Bone marrow (tissue), 2 donors: ENCODE results near the gene RICTOR.
"Not testable (repeated sequence)": the region's sequence is repeated elsewhere in the genome, so short reads cannot be mapped to it uniquely, and the experiment has no call there.

ENCODE experiments used
- DNase-seq, 2 donors: peaks; one replicate each; lab custom pipeline; 2025; lab: John Stamatoyannopoulos, UW

Gene RICTOR

GRCh38 chr5:39058178-39058921 lies 15.8 kb downstream of the RICTOR start:
- no peak for DNase-seq

DNA sequence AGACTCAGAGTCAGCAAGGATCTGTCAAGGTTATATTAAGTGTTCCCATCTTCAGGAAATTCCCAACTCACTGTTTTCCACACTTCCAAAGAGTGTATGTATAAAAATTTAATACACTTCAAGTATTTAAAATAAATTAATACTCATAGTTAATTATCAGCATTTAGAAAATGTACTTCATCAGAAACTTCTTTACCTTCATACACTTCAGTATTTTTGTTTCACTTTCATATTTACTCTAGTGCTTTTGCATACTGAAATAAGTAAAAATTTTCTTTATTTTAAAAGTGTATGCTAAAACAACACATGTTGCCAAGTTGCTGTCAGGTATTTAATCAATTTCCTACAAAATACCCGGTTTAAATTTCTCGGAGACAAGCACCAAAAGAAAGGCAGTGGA lies 16.5 kb downstream of the RICTOR start:
- no peak for DNase-seq

DNA sequence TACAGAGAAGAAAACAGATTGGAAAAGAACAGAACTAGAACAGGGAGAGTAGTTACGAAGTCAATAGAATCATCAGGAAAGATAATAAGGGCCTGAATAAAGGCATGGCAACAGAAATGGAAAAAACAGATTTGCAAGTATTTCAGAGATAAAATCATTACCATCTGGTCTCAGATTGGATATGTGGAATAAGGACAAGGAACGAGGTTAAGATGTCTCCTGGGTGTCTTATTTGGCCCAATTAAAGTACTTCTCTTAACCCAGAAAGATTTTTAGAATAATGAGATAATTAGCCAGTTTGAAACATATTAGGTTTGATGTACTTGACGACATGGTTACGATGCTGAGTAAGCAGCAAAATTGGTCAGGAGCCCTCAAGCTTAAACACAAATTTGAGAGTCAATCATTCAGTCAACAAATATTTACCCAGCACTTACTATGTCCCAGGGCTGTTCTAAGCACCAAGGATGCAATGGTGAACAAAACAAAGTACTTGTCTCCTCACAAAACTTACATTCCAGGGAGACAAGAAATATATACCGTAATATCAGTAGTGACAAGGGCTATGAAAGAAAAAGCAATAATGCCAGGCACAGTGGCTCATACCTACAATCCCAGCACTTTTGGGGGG lies 18.3 kb downstream of the RICTOR start:
- DNase-seq = no peak

GRCh38 chr5:39055027-39055767 lies 19.0 kb downstream of the RICTOR start:
- no peak for DNase-seq

DNA sequence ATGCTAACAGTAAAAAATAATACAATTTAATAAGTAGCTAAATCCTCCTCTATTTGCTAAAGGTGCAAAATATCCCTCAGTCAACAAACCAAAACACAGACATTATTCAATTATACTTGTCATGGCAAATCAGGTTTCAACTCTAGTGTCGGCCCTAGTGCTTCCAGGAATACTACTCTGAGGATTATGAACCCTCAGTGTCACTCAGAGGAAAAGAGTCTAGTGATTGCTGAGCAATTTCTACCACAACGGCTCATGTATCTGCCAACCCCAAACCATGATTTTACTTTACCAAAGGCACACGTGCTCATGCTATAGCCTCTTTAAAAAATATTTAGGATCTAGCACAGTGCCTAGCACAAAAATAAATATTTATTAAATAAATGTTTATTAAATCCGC lies 21.0 kb downstream of the RICTOR start:
- no peak for DNase-seq

DNA sequence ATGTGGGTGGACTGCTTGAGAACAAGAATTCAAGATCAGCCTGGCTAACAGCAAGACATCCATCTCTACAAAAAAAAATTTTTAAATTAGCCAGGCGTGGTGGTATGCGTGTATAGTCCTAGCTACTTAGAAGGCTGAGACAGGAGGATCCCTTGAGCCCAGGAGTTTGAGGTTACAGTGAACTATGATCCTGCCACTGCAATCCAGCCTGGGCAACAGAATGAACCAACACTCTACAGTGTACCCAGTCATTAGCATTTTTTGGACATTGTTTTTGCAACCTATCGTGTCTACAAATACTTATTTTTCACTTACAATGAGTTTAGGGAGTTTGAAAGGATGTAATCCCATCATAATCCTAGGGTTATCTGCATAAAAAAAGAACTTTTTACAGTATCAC lies 22.1 kb downstream of the RICTOR start:
- DNase-seq = no peak

GRCh38 chr5:39049315-39049714 lies 24.9 kb downstream of the RICTOR start:
- no peak for DNase-seq

DNA sequence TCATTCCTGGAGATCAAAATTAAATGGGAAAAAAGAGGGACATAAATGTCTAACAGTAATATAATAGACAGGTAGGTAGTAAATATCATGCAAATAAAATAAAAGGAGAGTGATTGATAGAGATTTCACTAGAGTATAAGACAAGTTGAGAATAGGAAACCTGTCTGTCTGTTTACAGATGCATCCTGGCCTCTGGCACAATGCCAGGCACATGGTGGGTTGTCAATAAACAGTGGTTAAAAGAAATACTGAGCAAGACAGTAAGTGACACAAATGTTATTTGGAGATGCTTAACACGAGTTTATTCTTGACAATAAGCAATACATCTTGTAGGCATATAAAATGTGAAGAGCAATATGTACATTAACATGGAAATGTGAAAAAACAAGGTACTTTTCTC lies 33.3 kb downstream of the RICTOR start:
- DNase-seq = no peak

- DNase-seq = not testable (repeated sequence)
Measured at GRCh38 chr5:39034493-39034892, 39.7 kb downstream of the RICTOR start.

- DNase-seq = no peak
Measured at GRCh38 chr5:39031041-39031440, 43.2 kb downstream of the RICTOR start.

- no peak for DNase-seq
Measured at GRCh38 chr5:39025456-39025855, 48.7 kb downstream of the RICTOR start.

- DNase-seq = no peak
Measured at GRCh38 chr5:39024884-39025283, 49.3 kb downstream of the RICTOR start.

DNA sequence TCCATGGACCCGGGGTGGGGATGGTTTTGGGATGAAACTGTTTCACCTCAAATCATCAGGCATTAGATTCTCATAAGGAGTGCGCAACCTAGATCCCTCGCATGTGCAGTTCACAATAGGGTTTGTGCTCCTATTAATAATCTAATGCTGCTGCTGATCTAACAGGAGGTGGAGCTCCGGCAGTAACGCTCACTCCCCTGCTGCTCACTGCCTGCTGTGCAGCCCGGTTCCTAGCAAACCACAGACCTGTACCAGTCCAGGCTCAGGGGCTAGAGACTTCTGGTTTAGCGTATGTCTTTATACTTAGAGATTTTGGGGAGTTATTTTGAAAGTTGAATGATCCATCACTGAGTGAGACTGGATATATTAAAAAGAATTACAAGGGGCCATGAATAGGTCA lies 50.2 kb downstream of the RICTOR start:
- DNase-seq = no peak

GRCh38 chr5:39023121-39023520 lies 51.1 kb downstream of the RICTOR start:
- DNase-seq = no peak

DNA sequence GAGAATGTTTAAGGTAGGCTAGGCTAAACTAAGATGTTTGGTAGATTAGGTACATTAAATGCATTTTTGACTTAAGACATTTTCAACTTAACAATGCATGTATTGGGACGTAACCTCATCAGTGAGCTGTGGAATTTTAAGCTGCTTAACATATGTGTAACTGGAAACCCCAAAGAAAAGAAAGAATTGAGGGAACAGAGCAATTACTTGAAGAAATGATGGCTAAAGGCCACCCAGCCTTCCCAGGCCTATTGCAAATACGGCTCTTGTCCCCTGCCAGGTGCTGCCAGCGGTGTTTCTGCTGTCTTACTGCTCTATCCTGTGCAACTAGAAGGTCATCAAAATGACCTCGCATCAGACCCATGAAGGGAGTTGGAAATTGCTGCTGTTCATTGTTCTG lies 52.0 kb downstream of the RICTOR start:
- no peak for DNase-seq

- no peak for DNase-seq
Measured at GRCh38 chr5:39021413-39021812, 52.8 kb downstream of the RICTOR start.

GRCh38 chr5:39020458-39020857 lies 53.7 kb downstream of the RICTOR start:
- DNase-seq = no peak

GRCh38 chr5:39019254-39019653 lies 54.9 kb downstream of the RICTOR start:
- DNase-seq = no peak

DNA sequence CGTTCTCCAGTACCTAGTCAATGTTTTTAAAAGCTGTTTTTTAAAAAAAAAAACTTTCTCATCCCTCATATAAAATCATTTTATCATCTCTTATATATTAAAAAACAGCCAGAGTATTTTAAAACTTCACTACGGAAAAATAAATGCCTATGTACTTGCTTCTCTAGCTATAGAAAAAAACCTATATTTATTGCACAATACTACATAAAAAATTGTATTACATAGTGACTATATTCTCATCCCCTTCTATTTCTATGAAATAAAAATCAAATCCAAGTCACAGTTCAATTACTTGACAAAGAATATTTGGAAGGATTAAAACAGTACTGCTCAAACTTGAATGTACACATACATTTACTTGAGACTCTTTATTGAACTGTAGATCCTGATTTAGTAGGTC lies 56.7 kb downstream of the RICTOR start:
- no peak for DNase-seq

- no peak for DNase-seq
Measured at GRCh38 chr5:39016587-39017275, 57.5 kb downstream of the RICTOR start.

DNA sequence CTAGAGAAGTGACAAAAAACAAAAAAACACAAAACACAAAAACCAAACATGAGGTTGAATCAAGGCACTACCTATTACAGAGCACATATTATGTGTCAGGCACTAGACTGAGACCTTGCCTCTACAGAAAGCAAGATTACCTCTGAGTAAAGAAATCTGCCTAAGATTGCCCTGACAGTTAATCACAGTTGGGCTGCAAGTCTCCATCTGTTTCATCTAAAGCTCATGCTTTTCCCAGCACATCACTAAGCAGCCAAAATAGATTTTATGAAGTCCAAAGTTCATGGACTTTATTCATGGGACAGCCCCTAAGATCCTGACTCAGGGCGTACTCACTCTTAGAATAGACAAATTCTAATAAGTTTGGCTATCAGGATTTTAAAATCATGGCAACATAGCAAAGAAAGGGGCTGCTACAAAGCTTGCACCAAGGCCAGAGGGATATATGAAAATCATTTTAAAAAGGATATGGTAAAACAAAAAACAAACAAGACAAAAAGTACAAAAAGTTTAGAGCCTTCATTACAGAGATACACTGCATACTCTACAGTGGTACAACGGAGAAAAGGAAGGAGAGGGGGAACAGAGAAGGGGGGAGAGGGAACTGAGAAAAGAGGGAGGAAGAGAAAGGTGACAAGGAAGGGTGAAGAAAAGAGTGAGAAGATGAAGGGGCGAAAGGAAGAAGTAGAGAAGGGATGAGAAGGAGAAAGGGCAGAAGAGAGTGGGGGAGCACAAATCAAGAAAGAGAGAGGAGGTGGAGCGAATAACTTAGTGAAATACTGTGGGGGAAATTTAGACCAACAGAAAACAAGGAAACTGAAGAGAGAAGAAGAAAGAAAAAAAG lies 58.2 kb downstream of the RICTOR start:
- DNase-seq = no peak

DNA sequence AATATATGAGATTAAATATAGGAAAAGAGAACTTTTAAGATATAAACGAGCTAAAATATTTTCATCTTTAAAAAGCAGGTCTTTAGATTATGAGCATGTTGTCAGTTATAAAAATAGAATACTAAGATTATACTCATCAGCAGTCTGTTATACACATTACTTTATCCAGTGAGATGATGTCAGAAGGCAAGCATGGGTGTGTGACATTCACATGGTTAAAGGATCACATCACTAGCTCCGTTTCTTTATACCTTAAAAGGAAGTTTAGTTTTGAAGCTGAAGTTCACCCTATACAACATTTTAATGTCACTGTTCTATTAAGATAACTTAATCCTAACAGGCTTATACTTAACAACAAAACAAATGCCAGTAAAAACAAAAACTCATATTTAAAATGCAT lies 59.6 kb downstream of the RICTOR start:
- no peak for DNase-seq
